Smooth muscle cell (in vitro differentiated cells): ENCODE data around the gene SKI. TPM values are rescaled to one million over a fixed set of nuclear protein-coding genes. Genes with fewer than 3 reads are reported as not detected.

Source experiments
- DNase-seq: peaks from one replicate; lab custom pipeline; 2025; ENCODE audit not compliant: unreplicated experiment; lab: John Stamatoyannopoulos, UW
- H2AFZ ChIP-seq: fragments of 200-600 bp; sonication (generic); 2 replicates; pipeline ENCODE4 v1.6.0; 2016; ENCODE audit warnings: antibody characterized with exemption, low read depth, mild to moderate bottlenecking
- H3F3A ChIP-seq: fragments of 200-600 bp; sonication (generic); 2 replicates; pipeline ENCODE4 v1.6.0; 2017; ENCODE audit warnings: antibody characterized with exemption, low read depth
- H3K27ac ChIP-seq: fragments of 200-600 bp; sonication (generic); 2 replicates; pipeline ENCODE4 v1.5.1; 2016; ENCODE audit warnings: low read depth, mild to moderate bottlenecking
- H3K27me3 ChIP-seq: fragments of 200-600 bp; sonication (generic); 2 replicates; pipeline ENCODE4 v1.6.1; 2016; ENCODE audit warnings: low read depth, mild to moderate bottlenecking
- H3K36me3 ChIP-seq: fragments of 200-600 bp; sonication (generic); 2 replicates; pipeline ENCODE4 v1.5.1; 2016; ENCODE audit warnings: low read depth
- H3K4me1 ChIP-seq: fragments of 200-600 bp; sonication (generic); 2 replicates; pipeline ENCODE4 v1.5.1; 2016; ENCODE audit warnings: low read depth
- H3K4me2 ChIP-seq: fragments of 200-600 bp; sonication (generic); 2 replicates; pipeline ENCODE4 v1.6.0; 2016; ENCODE audit warnings: mild to moderate bottlenecking
- H3K4me3 ChIP-seq: fragments of 200-600 bp; sonication (generic); 2 replicates; pipeline ENCODE4 v1.5.1; 2016; ENCODE audit warnings: mild to moderate bottlenecking
- H3K79me2 ChIP-seq: fragments of 200-600 bp; sonication (generic); 2 replicates; pipeline ENCODE4 v1.6.0; 2016; ENCODE audit warnings: low read depth, mild to moderate bottlenecking
- H3K9ac ChIP-seq: fragments of 200-600 bp; sonication (generic); 2 replicates; pipeline ENCODE4 v1.6.0; 2016; ENCODE audit warnings: low read depth
- H3K9me3 ChIP-seq: fragments of 200-600 bp; sonication (generic); replicated peaks from 2 replicates; pipeline ENCODE4 v1.5.1; 2016; ENCODE audit warnings: low read depth
- H4K20me1 ChIP-seq: fragments of 200-600 bp; sonication (generic); 2 replicates; pipeline ENCODE4 v1.6.0; 2016; ENCODE audit warnings: low read depth
- CTCF ChIP-seq: fragments of 200-600 bp; sonication (generic); IDR thresholded peaks from 2 replicates; pipeline ENCODE4 v1.5.1; 2017; ENCODE audit warnings: borderline replicate concordance, mild to moderate bottlenecking, antibody characterized with exemption; ENCODE audit not compliant: insufficient read depth, poor library complexity, severe bottlenecking
- WGBS: methylation state at CpG from one replicate; pipeline ENCODE4 v1.1.7; 2016; ENCODE audit warnings: low lambda C conversion rate; 5-methylcytosine and 5-hydroxymethylcytosine counted together
- polyA plus RNA-seq: library from polyadenylated mRNA; unstranded; fragments of >200 nt; fragmentation: Nextera tagmentation; extraction: Ambion mirVana; gene quantifications from 2 replicates; pipeline ENCODE4 v1.2.1, GENCODE V29; 2016
- total RNA-seq: library from RNA; depleted of rRNA; stranded (reverse); fragments of >200 nt; gene quantifications from 2 replicates; pipeline ENCODE4 v1.2.3, GENCODE V29; 2014

The SKI gene
- total and polyA plus RNA-seq, 2 experiments from 2014 or later: 4.2 to 19.6 TPM

GRCh38 chr1:2212532-2213491 lies 15.3 kb upstream of the SKI start:
- H2AFZ ChIP-seq: no peak overlapping the region
- H3K9me3 ChIP-seq: no peaks in the 10 kb centered on the region
- peak overlapping the region; percentile 81 for H3K4me2 ChIP-seq
- H3K27ac ChIP-seq: peak overlapping the region; percentile 98
- whole genome bisulfite sequencing: 20% methylated on average over 49 of the region's 49 CpGs
- TF ChIP-seq CTCF: peak; percentile 23
- no peaks in the 10 kb centered on the region for H3K27me3 ChIP-seq
- peaks cover 39% of the 10 kb centered on the region for H3K4me1 ChIP-seq
- H3K4me3 ChIP-seq: peak overlapping the region; percentile 21
- peak; percentile 96 for DNase-seq
- no peaks in the 10 kb centered on the region for H3K36me3 ChIP-seq
- H3K9ac ChIP-seq: peak overlapping the region; percentile 95
- peaks cover 8% of the 10 kb centered on the region for H3F3A ChIP-seq
- H3K79me2 ChIP-seq: no peaks in the 10 kb centered on the region
- H4K20me1 ChIP-seq: no peaks in the 10 kb centered on the region

GRCh38 chr1:2213576-2214505 lies 14.3 kb upstream of the SKI start:
- Histone ChIP-seq H3K36me3 (no peaks in the 10 kb centered on the region), H3K4me3 (no peak overlapping the region), H3K79me2 (no peaks in the 10 kb centered on the region), H4K20me1 (no peaks in the 10 kb centered on the region), H2AFZ (no peak overlapping the region), H3F3A (peaks cover 4% of the 10 kb centered on the region), H3K27me3 (no peaks in the 10 kb centered on the region), H3K4me1 (peaks cover 33% of the 10 kb centered on the region), H3K27ac (peak overlapping the region; percentile 98), H3K4me2 (peak overlapping the region; percentile 81), H3K9me3 (no peaks in the 10 kb centered on the region), H3K9ac (peak overlapping the region; percentile 95)
- TF ChIP-seq CTCF: no peak
- peak; percentile 32 for DNase-seq
- WGBS: 61% methylated on average over 25 of the region's 32 CpGs

- TF ChIP-seq CTCF: no peak
- Histone ChIP-seq H3K9me3 (no peaks in the 10 kb centered on the region), H3K4me1 (peaks cover 29% of the 10 kb centered on the region), H3K4me3 (no peak overlapping the region), H3K9ac (peak overlapping the region; percentile 95), H4K20me1 (no peaks in the 10 kb centered on the region), H3K79me2 (no peaks in the 10 kb centered on the region), H3F3A (peaks cover 4% of the 10 kb centered on the region), H3K36me3 (no peaks in the 10 kb centered on the region), H2AFZ (no peak overlapping the region), H3K4me2 (peak overlapping the region; percentile 81), H3K27me3 (no peaks in the 10 kb centered on the region), H3K27ac (peak overlapping the region; percentile 98)
- no peak for DNase-seq
- 91% methylated on average over 17 of the region's 21 CpGs for WGBS
Measured at GRCh38 chr1:2214541-2215241, 13.4 kb upstream of the SKI start.
